Esophagus squamous epithelium (tissue), 5 donors: ENCODE results near the gene PRKCE. TPM values are rescaled to one million over a fixed set of nuclear protein-coding genes. Genes with fewer than 3 reads are reported as not detected.

Experiments
- DNase-seq: peaks from one replicate; lab custom pipeline; 2025; lab: John Stamatoyannopoulos, UW
- H3K27ac ChIP-seq, 4 donors: fragments of 200-600 bp; sonication (generic); one replicate each; pipeline ENCODE4 v1.5.1; 2016 to 2019; ENCODE audit warnings: mild to moderate bottlenecking in 1 of 4
- H3K27me3 ChIP-seq, 4 donors: fragments of 200-600 bp; sonication (generic); 1 replicate in 3 of 4; 2 replicates in 1 of 4; pipeline versions ENCODE4 v1.5.1 to v1.6.0; 2017 to 2021; ENCODE audit warnings: antibody characterized with exemption in 1 of 4
- H3K36me3 ChIP-seq, 3 donors: fragments of 200-600 bp; sonication (generic); one replicate each; pipeline ENCODE4 v1.5.1; 2016 to 2019
- H3K4me1 ChIP-seq, 3 donors: fragments of 200-600 bp; sonication (generic); one replicate each; pipeline ENCODE4 v1.5.1; 2017 to 2019
- H3K4me3 ChIP-seq, 4 donors: fragments of 200-600 bp; sonication (generic); 1 replicate in 3 of 4; 2 replicates in 1 of 4; pipeline ENCODE4 v1.5.1; 2016 to 2019; ENCODE audit warnings: mild to moderate bottlenecking in 2 of 4, moderate library complexity in 1 of 4
- H3K9me3 ChIP-seq, 3 donors: fragments of 200-600 bp; sonication (generic); one replicate each; pipeline ENCODE4 v1.5.1; 2016 to 2019
- CTCF ChIP-seq, 6 experiments: fragments of 450-650 bp in 4 of 6; fragments of 200-600 bp in 2 of 6; sonication (generic) in 2 of 6; IDR thresholded peaks; one replicate each; pipeline ENCODE4 v1.5.1; 2016 to 2019; ENCODE audit warnings: antibody characterized with exemption in 6 of 6, mild to moderate bottlenecking in 4 of 6, moderate library complexity in 4 of 6
- POLR2A ChIP-seq, 4 donors: fragments of 450-650 bp; IDR thresholded peaks; one replicate each; pipeline ENCODE4 v1.6.1; 2017; ENCODE audit warnings: antibody characterized with exemption in 4 of 4, mild to moderate bottlenecking in 4 of 4, moderate library complexity in 3 of 4
- WGBS, 2 donors: methylation state at CpG; one replicate each; pipeline ENCODE4 v1.1.5; 2018; 5-methylcytosine and 5-hydroxymethylcytosine counted together
- intact Hi-C: fragments of 100-400 bp; cut with DNase I; formaldehyde crosslinking; loops from one replicate; pipeline ENCODE4 v1.15.0; 2022
- total RNA-seq, 4 donors: library from RNA; depleted of rRNA; stranded (reverse); fragments of >200 nt; gene quantifications; one replicate each; pipeline ENCODE4 v1.1.0, GENCODE V29; 2016
- donor health status: DM: yes; HTN: yes; CAD: no.

PRKCE gene
- total RNA-seq, 4 donors from 2014 or later = 6.5 to 13.7 (median 9.9) TPM

- H3K27ac ChIP-seq = no peak overlapping the region
- intact Hi-C loops = no loop called here
Measured at GRCh38 chr2:46173636-46174250, 522.3 kb downstream of the PRKCE start.

GRCh38 chr2:46174345-46175170 is 523.1 kb downstream of the PRKCE start:
- Histone ChIP-seq H3K4me3 (no peak overlapping the region), H3K27me3 (no peaks in the 10 kb centered on the region), H3K36me3 (no peaks in the 10 kb centered on the region), H3K4me1 (peaks cover 18 to 50% (median 37%) of the 10 kb centered on the region in 3 donors), H3K9me3 (no peaks in the 10 kb centered on the region), H3K27ac (no peak overlapping the region)
- 81 to 83% methylated on average over 12 to 14 of the region's 14 CpGs for WGBS, 2 donors
- no peak for DNase-seq
- no peak for TF ChIP-seq POLR2A (IDR thresholded peaks at IDR 0.05)
- TF ChIP-seq CTCF (IDR thresholded peaks at IDR 0.05) = no peak
- intact Hi-C loops = no loop called here

More at GRCh38 chr2:46173636-46174250, 522.3 kb downstream of the PRKCE start:
- Histone ChIP-seq H3K4me3 (no peak overlapping the region), H3K36me3 (no peaks in the 10 kb centered on the region), H3K4me1 (peaks cover 18 to 42% (median 28%) of the 10 kb centered on the region in 3 donors), H3K27me3 (no peaks in the 10 kb centered on the region), H3K9me3 (no peaks in the 10 kb centered on the region)
- 86 to 88% methylated on average over 7 of the region's 7 CpGs for WGBS, 2 donors
- no peak for TF ChIP-seq POLR2A (IDR thresholded peaks at IDR 0.05)
- no peak for TF ChIP-seq CTCF (IDR thresholded peaks at IDR 0.05)
- DNase-seq = no peak

GRCh38 chr2:46175419-46175818 is 523.9 kb downstream of the PRKCE start:
- no peaks in the 10 kb centered on the region for H3K27me3 ChIP-seq
- no peak overlapping the region for H3K4me3 ChIP-seq
- intact Hi-C loops = no loop called here
- no peak for TF ChIP-seq POLR2A (IDR thresholded peaks at IDR 0.05)
- no peak for TF ChIP-seq CTCF (IDR thresholded peaks at IDR 0.05)
- no peaks in the 10 kb centered on the region for H3K36me3 ChIP-seq
- DNase-seq = no peak
- WGBS, 2 donors = 72 to 92% methylated on average over 4 of the region's 4 CpGs
- H3K9me3 ChIP-seq = no peaks in the 10 kb centered on the region
- peaks cover 21 to 50% (median 38%) of the 10 kb centered on the region in 3 donors for H3K4me1 ChIP-seq
- H3K27ac ChIP-seq = no peak overlapping the region

- 76 to 90% methylated on average over 5 to 6 of the region's 6 CpGs for WGBS, 2 donors
- Histone ChIP-seq H3K4me3 (no peak overlapping the region), H3K4me1 (peaks cover 4 to 28% (median 20%) of the 10 kb centered on the region in 3 donors), H3K27me3 (no peaks in the 10 kb centered on the region), H3K27ac (no peak overlapping the region), H3K36me3 (no peaks in the 10 kb centered on the region), H3K9me3 (no peaks in the 10 kb centered on the region)
- TF ChIP-seq POLR2A (IDR thresholded peaks at IDR 0.05) (no peak), CTCF (IDR thresholded peaks at IDR 0.05) (no peak)
- intact Hi-C loops = no loop called here
- DNase-seq = no peak
Measured at GRCh38 chr2:46177461-46178089, 526.1 kb downstream of the PRKCE start.
